ENCODE results near the gene CEP170B. TPM values are rescaled to one million over a fixed set of nuclear protein-coding genes. Genes with fewer than 3 reads are reported as not detected.
"Not testable (repeated sequence)": the region's sequence is repeated elsewhere in the genome, so short reads cannot be mapped to it uniquely, and the experiment has no call there.

Gene CEP170B
- total RNA-seq, 2 experiments from 2014 or later, result 3.9 to 4.0 TPM

DNA sequence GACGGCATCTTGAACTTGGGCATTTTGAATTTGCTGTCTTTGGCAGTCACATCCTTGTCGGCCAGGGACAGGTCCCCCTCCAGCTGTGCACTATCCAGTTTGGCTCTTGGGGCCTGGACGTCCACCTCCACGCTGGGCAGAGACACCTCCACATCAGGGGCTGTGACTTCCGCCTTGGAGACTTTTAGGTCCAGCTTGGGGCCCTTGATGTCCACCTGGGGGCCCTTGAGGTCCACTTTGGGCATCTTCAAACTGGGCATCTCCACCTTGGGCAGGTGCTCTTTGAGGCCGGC lies 78.9 kb downstream of the CEP170B start:
- CTCF ChIA-PET, result interaction anchor here (0.6 kb wide), 1 partner anchor 511 kb away, joined by 3 read pairs; no protein-coding TSS in a partner anchor
- H3K27me3 Mint-ChIP-seq; ATAC-seq; H3K4me1 Mint-ChIP-seq; H3K9me3 Mint-ChIP-seq (ENCODE audit: low read depth); H3K36me3 Mint-ChIP-seq (ENCODE audit: low read depth); intact Hi-C loops (cut with DNase I, micrococcal nuclease); DNase-seq; H3K4me3 Mint-ChIP-seq; H3K27ac Mint-ChIP-seq; POLR2A ChIA-PET: not testable (repeated sequence)

DNA sequence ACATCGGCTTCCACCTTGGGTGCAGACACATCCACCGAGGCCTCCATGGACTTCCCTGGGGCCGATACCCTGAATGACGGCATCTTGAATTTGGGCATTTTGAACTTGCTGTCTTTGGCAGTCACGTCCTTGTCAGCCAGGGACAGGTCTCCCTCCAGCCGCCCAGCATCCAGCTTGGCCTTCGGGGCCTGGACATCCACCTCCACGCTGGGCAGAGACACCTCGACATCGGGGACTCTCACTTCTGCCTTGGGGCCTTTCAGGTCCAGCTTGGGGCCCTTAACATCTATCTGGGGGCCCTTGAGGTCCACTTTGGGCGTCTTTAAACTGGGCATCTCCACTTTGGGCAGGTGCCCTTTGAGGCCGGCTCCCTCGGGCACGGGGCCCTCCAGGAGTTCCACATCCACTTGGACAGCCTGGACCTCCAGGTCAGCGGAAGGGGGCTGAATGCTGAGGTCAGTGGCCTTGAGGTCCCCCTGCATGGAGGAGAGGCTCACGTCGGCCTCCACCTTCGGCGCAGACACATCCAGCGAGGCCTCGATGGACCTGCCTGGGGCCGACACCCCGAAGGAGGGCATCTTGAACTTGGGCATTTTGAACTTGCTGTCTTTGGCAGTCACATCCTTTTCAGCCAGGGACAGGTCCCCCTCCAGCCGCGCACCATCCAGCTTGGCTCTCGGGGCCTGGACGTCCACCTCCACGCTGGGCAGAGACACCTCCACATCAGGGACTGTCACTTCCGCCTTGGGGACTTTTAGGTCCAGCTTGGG lies 79.6 kb downstream of the CEP170B start:
- intact Hi-C loops (cut with DNase I, micrococcal nuclease); H3K36me3 Mint-ChIP-seq (ENCODE audit: low read depth); H3K9me3 Mint-ChIP-seq (ENCODE audit: low read depth); H3K27ac Mint-ChIP-seq; ATAC-seq; H3K4me3 Mint-ChIP-seq; POLR2A ChIA-PET; H3K4me1 Mint-ChIP-seq; H3K27me3 Mint-ChIP-seq; DNase-seq: not testable (repeated sequence)
- CTCF ChIA-PET, result interaction anchor here (0.6 to 1.5 kb wide), 3 partner anchors 9 to 510 kb away, joined by 3 to 5 read pairs (median 3); no protein-coding TSS in a partner anchor

- H3K27me3 Mint-ChIP-seq; ATAC-seq; DNase-seq; H3K4me1 Mint-ChIP-seq; POLR2A ChIA-PET; H3K4me3 Mint-ChIP-seq; H3K9me3 Mint-ChIP-seq (ENCODE audit: low read depth); H3K27ac Mint-ChIP-seq; H3K36me3 Mint-ChIP-seq (ENCODE audit: low read depth); intact Hi-C loops (cut with DNase I, micrococcal nuclease): not testable (repeated sequence)
- CTCF ChIA-PET, result interaction anchor here (0.6 to 1.5 kb wide), 2 partner anchors 10 to 374 kb away, joined by 3 to 5 read pairs; no protein-coding TSS in a partner anchor
These were observed 80.2 kb downstream of the CEP170B start for GRCh38 chr14:104945266-104945665.

Other genes starting within 250 kb of the CEP170B start
- 10 to 100 TPM; 60.8 to 66.0 TPM for gene INF2, start 175.7 kb upstream of the CEP170B start, total RNA-seq
- 1 to 10 TPM; 2.2 to 3.2 TPM for gene ADSS1, start 141.0 kb upstream of the CEP170B start, total RNA-seq
- 10 to 100 TPM; 47.1 to 97.1 TPM for gene SIVA1, start 112.1 kb upstream of the CEP170B start, total RNA-seq
- gene AKT1, start 69.5 kb upstream of the CEP170B start, total RNA-seq, result 100 to 1,000 TPM; 110 to 126 TPM
- 1 to 10 TPM; 1.5 to 2.0 TPM for gene ZBTB42, start 64.2 kb upstream of the CEP170B start, total RNA-seq
- gene PLD4, start 59.6 kb downstream of the CEP170B start, total RNA-seq, result not detected
- under 1 TPM; 0.07 to 0.11 TPM for gene AHNAK2, start 113.1 kb downstream of the CEP170B start, total RNA-seq
- gene CLBA1, start 120.5 kb downstream of the CEP170B start, total RNA-seq, result 1 to 10 TPM; 1.1 to 1.9 TPM
- gene CDCA4, start 155.8 kb downstream of the CEP170B start, total RNA-seq, result 10 to 100 TPM; 52.0 to 62.7 TPM
- gene GPR132, start 200.2 kb downstream of the CEP170B start, total RNA-seq, result 10 to 100 TPM; 27.7 to 35.4 TPM